ENCODE data around the gene UBP1.
"Not testable (repeated sequence)": the region's sequence is repeated elsewhere in the genome, so short reads cannot be mapped to it uniquely, and the experiment has no call there.

Gene UBP1

DNA sequence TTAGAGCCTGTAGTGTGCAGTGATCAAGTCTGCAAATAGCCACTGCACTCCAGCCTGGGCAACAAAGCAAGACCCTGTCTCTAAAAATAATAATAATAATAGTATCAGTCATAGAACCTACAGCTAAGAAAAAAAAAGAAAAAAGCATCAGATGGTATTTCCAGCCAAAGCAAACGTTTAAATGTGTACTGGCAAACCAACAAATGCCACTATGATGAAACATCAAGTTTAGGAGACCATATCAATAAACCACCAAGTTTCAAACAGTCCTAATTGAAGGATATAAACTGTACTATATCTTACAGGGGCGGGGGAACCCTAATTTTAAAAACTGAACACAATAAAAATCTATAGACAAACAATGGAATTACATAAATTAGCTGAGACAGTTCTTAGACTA is 6.4 kb downstream of the UBP1 start:
- H3K9ac ChIP-seq (ENCODE audit: low read depth, low read length): no peak overlapping the region
- H3K4me1 ChIP-seq (ENCODE audit: insufficient read depth, low read length): peaks cover 64% of the 10 kb centered on the region
- WGBS: no CpG with 5 or more reads among the region's 2 CpGs
- H3K27me3 ChIP-seq (ENCODE audit: insufficient read depth, low read length): no peaks in the 10 kb centered on the region
- H3K9me3 ChIP-seq (ENCODE audit: insufficient read depth, low read depth, low read length): no peaks in the 10 kb centered on the region
- no peaks in the 10 kb centered on the region for H3K36me3 ChIP-seq (ENCODE audit: insufficient read depth, low read length)
- no peak overlapping the region for H3K27ac ChIP-seq (ENCODE audit: low read depth, low read length)
- no peak overlapping the region for H3K4me3 ChIP-seq (ENCODE audit: low read length)

DNA sequence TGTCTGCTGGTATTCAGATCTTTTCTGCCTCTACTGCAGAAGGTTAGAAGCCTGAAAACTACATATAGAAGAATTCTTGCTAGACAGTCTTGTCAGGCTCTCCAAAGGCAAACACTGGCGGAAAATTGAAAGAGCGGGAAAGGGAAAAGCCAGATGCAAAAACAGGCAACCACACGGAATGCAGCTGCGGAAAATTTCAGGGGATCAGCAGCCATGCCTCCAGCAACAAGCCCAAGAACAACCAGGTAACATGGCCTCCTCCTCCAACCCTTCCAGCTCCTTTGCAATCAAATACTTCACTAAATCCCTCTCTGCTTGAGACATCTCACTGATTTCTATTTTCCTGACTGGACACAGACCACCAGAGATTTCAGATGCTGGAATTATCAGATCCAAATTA is 9.6 kb downstream of the UBP1 start:
- Histone ChIP-seq H3K9ac (ENCODE audit: low read depth, low read length) (no peak overlapping the region), H3K4me3 (ENCODE audit: low read length) (no peak overlapping the region), H3K4me1 (ENCODE audit: insufficient read depth, low read length) (peaks cover 60% of the 10 kb centered on the region), H3K9me3 (ENCODE audit: insufficient read depth, low read depth, low read length) (no peaks in the 10 kb centered on the region), H3K27ac (ENCODE audit: low read depth, low read length) (no peak overlapping the region), H3K27me3 (ENCODE audit: insufficient read depth, low read length) (no peaks in the 10 kb centered on the region), H3K36me3 (ENCODE audit: insufficient read depth, low read length) (no peaks in the 10 kb centered on the region)
- 66% methylated on average over 4 of the region's 4 CpGs for WGBS

DNA sequence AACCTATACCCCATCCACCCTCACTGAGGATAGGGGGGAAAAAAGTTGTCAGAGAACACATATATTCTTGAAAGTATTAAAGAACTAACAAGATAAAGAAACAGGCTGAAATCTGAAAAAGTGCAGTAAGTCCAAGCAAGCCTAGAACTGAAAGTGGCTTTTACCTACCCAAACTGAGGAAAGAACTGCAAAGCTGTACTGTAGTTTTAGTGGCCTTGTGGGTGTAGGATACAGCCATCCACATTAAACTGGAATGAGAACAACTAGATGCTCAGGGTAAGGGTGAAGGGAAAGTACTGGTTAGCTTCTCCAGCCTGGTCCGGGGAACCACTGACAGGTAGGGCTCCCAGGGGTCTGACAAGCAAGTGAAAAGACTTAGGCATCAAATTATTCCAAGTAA is 10.1 kb downstream of the UBP1 start:
- no peaks in the 10 kb centered on the region for H3K27me3 ChIP-seq (ENCODE audit: insufficient read depth, low read length)
- H3K4me1 ChIP-seq (ENCODE audit: insufficient read depth, low read length): peaks cover 65% of the 10 kb centered on the region
- H3K36me3 ChIP-seq (ENCODE audit: insufficient read depth, low read length): peaks cover 5% of the 10 kb centered on the region; the same call in 1 of the 2 replicates
- no peak overlapping the region; the same call in 1 of the 2 replicates for H3K27ac ChIP-seq (ENCODE audit: low read depth, low read length)
- H3K9me3 ChIP-seq (ENCODE audit: insufficient read depth, low read depth, low read length): no peaks in the 10 kb centered on the region
- WGBS: 72% methylated on average over 1 of the region's 1 CpG
- H3K4me3 ChIP-seq (ENCODE audit: low read length): no peak overlapping the region
- H3K9ac ChIP-seq (ENCODE audit: low read depth, low read length): no peak overlapping the region

DNA sequence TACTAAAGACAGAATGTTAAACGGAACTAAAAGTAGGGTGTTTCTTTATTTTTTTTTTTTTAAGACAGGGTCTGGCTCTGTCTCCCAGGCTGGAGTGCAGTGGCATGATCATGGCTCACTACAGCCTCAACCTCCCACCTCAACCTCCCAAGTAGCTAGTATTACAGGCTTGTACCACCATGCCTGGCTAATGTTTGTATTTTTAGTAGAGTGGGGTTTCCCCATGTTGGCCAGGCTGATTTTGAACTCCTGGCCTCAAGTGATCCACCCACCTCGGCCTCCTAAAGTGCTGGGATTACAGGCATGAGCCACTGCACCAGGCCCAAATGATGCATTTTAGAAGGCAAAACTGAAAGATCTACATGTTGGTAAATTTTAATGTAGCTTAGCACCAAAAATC is 10.9 kb downstream of the UBP1 start:
- H3K27ac ChIP-seq (ENCODE audit: low read depth, low read length); H3K9ac ChIP-seq (ENCODE audit: low read depth, low read length); H3K4me3 ChIP-seq (ENCODE audit: low read length); H3K9me3 ChIP-seq (ENCODE audit: insufficient read depth, low read depth, low read length); H3K27me3 ChIP-seq (ENCODE audit: insufficient read depth, low read length): not testable (repeated sequence)
- WGBS: 86% methylated on average over 2 of the region's 2 CpGs
- H3K4me1 ChIP-seq (ENCODE audit: insufficient read depth, low read length): peaks cover 70% of the 10 kb centered on the region
- peaks cover 11% of the 10 kb centered on the region for H3K36me3 ChIP-seq (ENCODE audit: insufficient read depth, low read length)

DNA sequence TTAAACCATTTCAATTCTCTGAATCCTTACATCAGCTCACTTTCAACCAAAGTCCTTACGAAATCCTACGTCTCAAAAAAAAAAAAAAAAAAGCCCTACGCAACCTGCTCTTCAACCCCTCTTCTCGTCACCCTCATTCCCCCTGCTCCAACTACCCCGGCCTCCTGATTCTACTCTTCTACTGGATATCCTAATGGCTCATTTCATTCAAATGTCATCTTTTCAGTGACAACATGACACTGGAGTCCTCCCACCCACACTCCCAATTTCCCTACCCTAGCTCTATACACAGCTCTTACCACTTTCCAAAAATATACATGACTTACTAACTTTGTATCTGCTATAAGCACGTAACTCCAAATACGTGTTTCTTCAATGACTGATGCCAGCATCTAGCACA is 11.5 kb downstream of the UBP1 start:
- Histone ChIP-seq H3K9me3 (ENCODE audit: insufficient read depth, low read depth, low read length) (no peaks in the 10 kb centered on the region), H3K9ac (ENCODE audit: low read depth, low read length) (no peak overlapping the region), H3K27ac (ENCODE audit: low read depth, low read length) (no peak overlapping the region), H3K4me1 (ENCODE audit: insufficient read depth, low read length) (peaks cover 72% of the 10 kb centered on the region), H3K36me3 (ENCODE audit: insufficient read depth, low read length) (peaks cover 17% of the 10 kb centered on the region), H3K27me3 (ENCODE audit: insufficient read depth, low read length) (no peaks in the 10 kb centered on the region), H3K4me3 (ENCODE audit: low read length) (no peak overlapping the region)
- WGBS: 68% methylated on average over 7 of the region's 7 CpGs

DNA sequence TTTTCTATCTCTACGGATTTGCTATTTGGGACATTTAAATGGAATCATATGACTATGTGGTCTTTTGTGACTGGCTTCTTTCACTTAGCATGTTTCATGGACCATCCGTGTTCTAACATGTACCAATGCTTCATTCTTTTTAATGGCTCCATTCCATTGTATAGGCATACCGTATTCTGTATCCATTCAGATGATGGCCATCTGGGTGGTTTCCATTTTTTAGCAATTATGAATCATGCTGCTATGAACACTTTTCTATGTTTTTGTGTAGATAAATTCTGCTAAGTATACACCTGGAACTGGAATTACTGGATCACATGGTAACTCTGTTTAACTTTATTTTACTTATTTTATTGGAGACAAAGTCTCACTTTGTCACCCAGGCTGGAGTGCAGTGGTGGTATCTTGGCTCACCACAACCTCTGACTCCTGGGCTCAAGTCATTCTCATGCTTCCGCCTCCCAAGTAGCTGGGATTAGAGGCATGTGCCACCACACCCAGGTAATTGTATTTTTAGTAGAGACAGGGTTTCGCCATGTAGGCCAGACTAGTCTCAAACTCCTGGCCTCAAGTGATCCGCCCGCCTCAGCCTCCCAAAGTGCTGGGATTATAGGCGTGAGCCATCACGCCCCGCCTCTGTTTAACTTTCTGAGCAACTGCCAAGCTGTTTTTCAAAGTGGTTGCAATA is 13.4 kb downstream of the UBP1 start:
- 60% methylated on average over 10 of the region's 10 CpGs for WGBS
- H3K4me3 ChIP-seq (ENCODE audit: low read length): peak overlapping the region; percentile 13; the same call in 1 of the 2 replicates

DNA sequence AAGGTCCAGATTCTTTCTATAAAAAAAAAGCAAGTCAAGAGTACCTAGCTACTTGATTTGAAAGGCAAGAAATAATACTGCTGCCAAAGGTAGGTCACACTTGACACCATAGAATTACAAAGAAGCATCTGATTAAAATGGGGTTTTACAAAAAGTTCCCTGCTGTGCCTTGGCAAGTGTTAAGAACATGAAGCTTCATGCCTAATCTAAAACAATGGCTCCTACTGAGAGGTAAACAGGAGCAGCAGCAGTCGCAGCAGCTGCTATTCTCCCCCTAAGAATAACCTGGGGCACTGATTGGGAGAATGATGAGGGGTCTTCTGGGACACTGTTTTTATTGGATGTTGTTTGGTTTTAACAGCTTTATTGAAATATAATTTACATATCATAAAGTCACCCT is 14.1 kb downstream of the UBP1 start:
- 0% methylated on average over 1 of the region's 1 CpG for WGBS
- Histone ChIP-seq H3K36me3 (ENCODE audit: insufficient read depth, low read length) (peaks cover 37% of the 10 kb centered on the region), H3K4me1 (ENCODE audit: insufficient read depth, low read length) (peaks cover 62% of the 10 kb centered on the region), H3K9me3 (ENCODE audit: insufficient read depth, low read depth, low read length) (no peaks in the 10 kb centered on the region), H3K4me3 (ENCODE audit: low read length) (no peak overlapping the region), H3K27ac (ENCODE audit: low read depth, low read length) (no peak overlapping the region), H3K27me3 (ENCODE audit: insufficient read depth, low read length) (no peaks in the 10 kb centered on the region), H3K9ac (ENCODE audit: low read depth, low read length) (no peak overlapping the region)

More for the DNA sequence above, 13.4 kb downstream of the UBP1 start:
- H3K27me3 ChIP-seq (ENCODE audit: insufficient read depth, low read length): no peaks in the 10 kb centered on the region
- H3K36me3 ChIP-seq (ENCODE audit: insufficient read depth, low read length): peaks cover 31% of the 10 kb centered on the region
- H3K27ac ChIP-seq (ENCODE audit: low read depth, low read length): no peak overlapping the region; the same call in 1 of the 2 replicates
- peaks cover 66% of the 10 kb centered on the region for H3K4me1 ChIP-seq (ENCODE audit: insufficient read depth, low read length)
- H3K9me3 ChIP-seq (ENCODE audit: insufficient read depth, low read depth, low read length): no peaks in the 10 kb centered on the region
- no peak overlapping the region for H3K9ac ChIP-seq (ENCODE audit: low read depth, low read length)

DNA sequence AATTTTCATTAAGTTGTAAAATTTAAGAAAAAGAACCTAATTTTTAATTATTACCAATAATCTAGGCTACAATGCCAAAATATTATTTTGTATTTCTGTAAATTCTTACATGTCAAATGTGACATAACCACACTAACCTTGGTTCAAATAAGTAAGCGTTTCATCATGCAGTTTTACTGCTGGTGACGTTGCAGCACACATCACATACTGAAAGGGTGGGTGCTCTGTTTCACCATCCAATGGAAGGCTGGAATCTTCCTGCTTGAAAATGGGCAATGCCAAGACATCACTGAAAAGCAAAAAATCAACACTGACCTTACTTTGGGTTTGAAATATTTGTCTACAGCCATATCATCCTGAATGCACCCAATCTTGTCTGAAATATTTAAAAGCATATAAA is 14.8 kb downstream of the UBP1 start:
- Histone ChIP-seq H3K27ac (ENCODE audit: low read depth, low read length) (peak overlapping the region; percentile 34; the same call in 1 of the 2 replicates), H3K9me3 (ENCODE audit: insufficient read depth, low read depth, low read length) (no peaks in the 10 kb centered on the region), H3K27me3 (ENCODE audit: insufficient read depth, low read length) (no peaks in the 10 kb centered on the region), H3K36me3 (ENCODE audit: insufficient read depth, low read length) (peaks cover 42% of the 10 kb centered on the region), H3K9ac (ENCODE audit: low read depth, low read length) (no peak overlapping the region), H3K4me1 (ENCODE audit: insufficient read depth, low read length) (peaks cover 56% of the 10 kb centered on the region), H3K4me3 (ENCODE audit: low read length) (0 out of 2 replicates have a peak overlapping the region, but pooled peaks have one; percentile 12)
- WGBS: 79% methylated on average over 2 of the region's 2 CpGs

DNA sequence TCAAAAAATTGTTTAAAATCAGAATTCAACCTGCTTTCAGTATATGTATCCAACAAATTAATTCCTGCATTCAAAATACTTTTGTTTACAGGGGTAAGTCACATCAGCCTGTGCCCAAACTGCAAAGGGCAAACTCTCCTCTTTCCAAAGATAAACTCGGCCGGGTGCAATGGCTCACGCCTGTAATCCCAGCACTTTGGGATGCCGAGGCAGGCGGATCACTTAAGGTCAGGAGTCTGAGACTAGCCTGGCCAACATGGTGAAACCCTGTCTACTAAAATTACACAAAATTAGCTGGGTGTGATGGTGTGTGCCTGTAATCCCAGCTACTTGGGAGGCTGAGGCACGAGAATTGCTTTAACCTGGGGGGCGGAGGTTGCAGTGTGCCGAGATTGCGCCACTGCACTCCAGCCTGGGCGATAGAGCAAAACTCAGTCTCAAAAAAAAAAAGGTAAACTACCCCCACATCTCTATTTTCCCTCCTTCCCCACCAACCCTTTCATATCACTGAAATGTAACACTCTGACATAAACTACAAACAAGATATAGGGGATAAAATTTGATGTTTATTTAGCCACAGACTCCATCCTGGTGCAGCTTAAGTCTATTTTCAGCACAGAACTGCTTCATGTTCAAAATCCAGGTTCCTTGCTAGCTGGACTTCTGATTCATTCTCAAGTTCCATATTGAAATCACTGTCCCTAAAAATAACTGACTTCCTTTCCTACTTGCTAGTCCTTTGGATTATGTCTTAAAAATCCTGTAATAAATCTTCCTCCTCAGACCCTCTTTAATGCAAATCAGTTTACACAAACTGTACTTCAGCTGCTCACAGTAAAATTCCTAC is 15.4 kb downstream of the UBP1 start:
- no peak overlapping the region for H3K9ac ChIP-seq (ENCODE audit: low read depth, low read length)
- H3K4me3 ChIP-seq (ENCODE audit: low read length): no peak overlapping the region
- no peaks in the 10 kb centered on the region for H3K9me3 ChIP-seq (ENCODE audit: insufficient read depth, low read depth, low read length)
- H3K27me3 ChIP-seq (ENCODE audit: insufficient read depth, low read length): no peaks in the 10 kb centered on the region
- H3K36me3 ChIP-seq (ENCODE audit: insufficient read depth, low read length): peaks cover 46% of the 10 kb centered on the region
- peaks cover 50% of the 10 kb centered on the region for H3K4me1 ChIP-seq (ENCODE audit: insufficient read depth, low read length)
- WGBS: 92% methylated on average over 10 of the region's 10 CpGs
- no peak overlapping the region for H3K27ac ChIP-seq (ENCODE audit: low read depth, low read length)

DNA sequence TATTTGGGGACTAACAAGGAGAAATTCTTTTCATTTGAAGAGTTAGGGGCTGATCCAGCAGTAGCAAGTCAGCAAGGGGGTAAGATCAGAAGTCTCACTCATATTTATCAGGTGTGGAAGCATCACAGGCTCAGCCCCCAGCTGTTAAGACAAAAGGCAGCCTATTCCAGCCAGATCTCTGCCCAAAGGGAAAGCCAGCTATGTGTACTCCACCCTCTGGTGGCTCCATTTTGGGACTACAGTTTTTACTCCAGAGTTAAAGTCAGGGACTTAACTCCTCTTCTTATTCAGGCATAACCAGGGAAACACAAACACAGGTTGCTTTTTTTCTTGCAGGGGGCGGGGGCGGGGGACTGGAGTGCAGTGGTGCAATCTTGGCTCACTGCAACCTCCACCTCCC is 19.2 kb downstream of the UBP1 start:
- Histone ChIP-seq H3K4me3 (ENCODE audit: low read length) (no peak overlapping the region), H3K9me3 (ENCODE audit: insufficient read depth, low read depth, low read length) (no peaks in the 10 kb centered on the region), H3K36me3 (ENCODE audit: insufficient read depth, low read length) (peaks cover 76% of the 10 kb centered on the region), H3K4me1 (ENCODE audit: insufficient read depth, low read length) (peaks cover 14% of the 10 kb centered on the region), H3K27ac (ENCODE audit: low read depth, low read length) (no peak overlapping the region), H3K9ac (ENCODE audit: low read depth, low read length) (no peak overlapping the region), H3K27me3 (ENCODE audit: insufficient read depth, low read length) (no peaks in the 10 kb centered on the region)
- 98% methylated on average over 2 of the region's 2 CpGs for WGBS

DNA sequence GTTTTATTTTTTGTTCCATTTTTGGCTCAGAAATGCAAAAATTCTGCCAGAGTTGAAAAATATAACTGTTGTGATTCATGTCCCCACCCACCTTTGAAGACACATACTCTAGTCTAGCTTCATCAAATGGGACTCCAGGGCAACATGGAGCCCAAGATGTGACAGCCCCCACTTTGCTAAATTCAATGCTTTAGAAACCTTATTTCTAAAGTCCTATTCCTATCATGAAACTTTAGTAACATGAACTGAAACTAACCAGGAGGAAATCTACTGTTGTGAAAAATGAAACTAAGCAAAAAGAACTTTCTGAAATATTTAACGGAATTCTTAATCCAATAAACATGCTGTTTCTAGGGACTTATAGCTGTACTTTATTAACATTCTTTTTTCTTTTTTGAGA is 20.3 kb downstream of the UBP1 start:
- no peaks in the 10 kb centered on the region for H3K9me3 ChIP-seq (ENCODE audit: insufficient read depth, low read depth, low read length)
- H3K4me3 ChIP-seq (ENCODE audit: low read length): no peak overlapping the region
- no peak overlapping the region for H3K27ac ChIP-seq (ENCODE audit: low read depth, low read length)
- H3K9ac ChIP-seq (ENCODE audit: low read depth, low read length): no peak overlapping the region
- H3K4me1 ChIP-seq (ENCODE audit: insufficient read depth, low read length): peaks cover 6% of the 10 kb centered on the region
- no peaks in the 10 kb centered on the region for H3K27me3 ChIP-seq (ENCODE audit: insufficient read depth, low read length)
- 100% methylated on average over 1 of the region's 1 CpG for WGBS
- H3K36me3 ChIP-seq (ENCODE audit: insufficient read depth, low read length): peaks cover 80% of the 10 kb centered on the region

Measured in HUES64 (cell line).